ENCODE measurements around the gene KIAA0513.
"Not testable (repeated sequence)": the region's sequence is repeated elsewhere in the genome, so short reads cannot be mapped to it uniquely, and the experiment has no call there.

Gene KIAA0513

GRCh38 chr16:85031451-85031850 is 3.9 kb downstream of the KIAA0513 start:
- no peak for DNase-seq

GRCh38 chr16:85032187-85032586 is 4.6 kb downstream of the KIAA0513 start:
- DNase-seq: not testable (repeated sequence)

- DNase-seq: no peak
These were observed 5.6 kb downstream of the KIAA0513 start for GRCh38 chr16:85033171-85033570.

- DNase-seq: no peak
These were observed 7.2 kb downstream of the KIAA0513 start for GRCh38 chr16:85034591-85035433.

GRCh38 chr16:85036236-85037049 is 8.8 kb downstream of the KIAA0513 start:
- DNase-seq: no peak

GRCh38 chr16:85037050-85037410 is 9.4 kb downstream of the KIAA0513 start:
- no peak for DNase-seq

- no peak for DNase-seq
These were observed 10.1 kb downstream of the KIAA0513 start for GRCh38 chr16:85037721-85038120.

GRCh38 chr16:85040685-85041084 is 13.1 kb downstream of the KIAA0513 start:
- DNase-seq: no peak

- peak; percentile 69 for DNase-seq
These were observed 13.9 kb downstream of the KIAA0513 start for GRCh38 chr16:85041219-85042166.

- DNase-seq: no peak
These were observed 14.6 kb downstream of the KIAA0513 start for GRCh38 chr16:85042167-85042526.

- DNase-seq: no peak
These were observed 15.0 kb downstream of the KIAA0513 start for GRCh38 chr16:85042606-85043005.

GRCh38 chr16:85045077-85045476 is 17.5 kb downstream of the KIAA0513 start:
- no peak for DNase-seq

- no peak for DNase-seq
These were observed 18.3 kb downstream of the KIAA0513 start for GRCh38 chr16:85045641-85046471.

GRCh38 chr16:85046472-85046916 is 18.9 kb downstream of the KIAA0513 start:
- no peak for DNase-seq

GRCh38 chr16:85046931-85047866 is 19.6 kb downstream of the KIAA0513 start:
- no peak for DNase-seq

GRCh38 chr16:85047867-85048455 is 20.4 kb downstream of the KIAA0513 start:
- DNase-seq: no peak

- no peak for DNase-seq
These were observed 21.4 kb downstream of the KIAA0513 start for GRCh38 chr16:85048921-85049562.

GRCh38 chr16:85049706-85050305 is 22.2 kb downstream of the KIAA0513 start:
- DNase-seq: no peak

- DNase-seq: no peak
These were observed 23.5 kb downstream of the KIAA0513 start for GRCh38 chr16:85051067-85051581.

All from NCI-H1105 treated with DMSO at 0.1 percent for 48 hours (cell line).